Central memory CD8-positive, alpha-beta T cell (primary cell): ENCODE data around the gene FIG4.
"Not testable (repeated sequence)": the region's sequence is repeated elsewhere in the genome, so short reads cannot be mapped to it uniquely, and the experiment has no call there.

Experiments
- ATAC-seq: fragments of 150-1000 bp; cut with Tn5 transposase; replicated peaks from 2 replicates; pipeline ENCODE4 v1.10.0; 2022; ENCODE audit warnings: mild to moderate bottlenecking, moderate FRiP score, moderate number of reproducible peaks; ENCODE audit not compliant: poor library complexity, severe bottlenecking; ENCODE audit errors: extremely low read depth
- DNase-seq, 2 donors: peaks; one replicate each; pipeline ENCODE4 v3.0.0; 2021; ENCODE audit warnings: low spot score in 2 of 2
- H3K27ac Mint-ChIP-seq: one replicate; pipeline ENCODE4 v1.8.0; 2022; ENCODE audit warnings: low read depth, mild to moderate bottlenecking, moderate library complexity, mixed read lengths
- H3K27me3 Mint-ChIP-seq: one replicate; pipeline ENCODE4 v1.8.0; 2022; ENCODE audit warnings: mixed read lengths
- H3K36me3 Mint-ChIP-seq: one replicate; pipeline ENCODE4 v1.8.0; 2022; ENCODE audit warnings: mild to moderate bottlenecking, moderate library complexity, mixed read lengths; ENCODE audit not compliant: insufficient read depth
- H3K4me1 Mint-ChIP-seq: one replicate; pipeline ENCODE4 v1.8.0; 2022; ENCODE audit warnings: mixed read lengths
- H3K4me3 Mint-ChIP-seq: one replicate; pipeline ENCODE4 v1.8.0; 2022; ENCODE audit warnings: mild to moderate bottlenecking, moderate library complexity, mixed read lengths
- H3K9me3 Mint-ChIP-seq: one replicate; pipeline ENCODE4 v1.8.0; 2022; ENCODE audit warnings: mixed read lengths

Gene FIG4

DNA sequence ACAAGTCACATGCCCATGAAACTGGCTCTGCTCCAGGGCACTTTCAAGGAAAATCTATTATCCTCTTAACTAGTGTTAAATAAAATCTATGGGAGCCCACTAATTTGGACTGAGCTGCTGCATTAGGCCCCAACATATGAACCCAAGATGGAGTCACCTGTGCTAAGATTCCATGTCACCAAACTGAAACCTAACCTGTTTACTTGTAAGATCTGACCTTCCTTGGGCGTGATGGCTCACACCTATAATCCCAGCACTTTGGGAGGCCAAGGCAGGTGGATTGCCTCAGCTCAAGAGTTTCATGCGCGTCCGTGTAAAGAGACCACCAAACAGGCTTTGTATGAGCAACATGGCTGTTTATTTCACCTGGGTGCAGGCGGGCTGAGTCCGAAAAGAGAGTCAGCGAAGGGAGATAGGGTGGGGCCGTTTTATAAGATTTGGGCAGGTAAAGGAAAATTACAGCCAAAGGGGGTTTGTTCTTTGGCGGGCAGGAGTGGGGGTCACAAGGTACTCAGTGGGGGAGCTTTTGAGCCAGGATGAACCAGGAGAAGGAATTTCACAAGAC is 164.5 kb downstream of the FIG4 start:
- not testable (repeated sequence) for H3K9me3 Mint-ChIP-seq, H3K4me3 Mint-ChIP-seq, H3K27ac Mint-ChIP-seq

DNA sequence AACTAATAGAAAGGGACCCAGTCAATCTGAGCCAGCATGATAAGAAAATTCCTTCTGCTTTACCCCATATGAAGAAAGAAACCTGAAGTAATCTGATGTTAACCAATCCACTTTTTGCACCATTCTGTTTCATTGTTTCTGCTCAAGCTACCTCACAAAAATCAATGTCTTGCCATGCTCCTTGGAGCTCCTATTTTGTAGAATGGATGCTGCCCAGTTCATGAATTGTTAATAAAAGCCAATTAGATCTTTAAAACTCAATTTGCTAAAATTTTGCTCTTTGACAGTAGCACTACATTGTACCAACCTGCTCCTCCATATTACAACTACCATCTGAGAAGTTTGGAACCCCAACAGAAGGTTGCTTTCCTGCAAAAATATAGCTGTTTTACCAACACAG is 170.8 kb downstream of the FIG4 start:
- no peak overlapping the region for H3K4me3 Mint-ChIP-seq
- peaks cover 2% of the 10 kb centered on the region for H3K36me3 Mint-ChIP-seq
- H3K27ac Mint-ChIP-seq: no peak overlapping the region
- ATAC-seq (no peak), DNase-seq (no peak)
- H3K9me3 Mint-ChIP-seq: no peaks in the 10 kb centered on the region
- no peaks in the 10 kb centered on the region for H3K27me3 Mint-ChIP-seq
- no peaks in the 10 kb centered on the region for H3K4me1 Mint-ChIP-seq

More for the DNA sequence above, 164.5 kb downstream of the FIG4 start:
- not testable (repeated sequence) for H3K27me3 Mint-ChIP-seq, ATAC-seq, H3K4me1 Mint-ChIP-seq, H3K36me3 Mint-ChIP-seq, DNase-seq

DNA sequence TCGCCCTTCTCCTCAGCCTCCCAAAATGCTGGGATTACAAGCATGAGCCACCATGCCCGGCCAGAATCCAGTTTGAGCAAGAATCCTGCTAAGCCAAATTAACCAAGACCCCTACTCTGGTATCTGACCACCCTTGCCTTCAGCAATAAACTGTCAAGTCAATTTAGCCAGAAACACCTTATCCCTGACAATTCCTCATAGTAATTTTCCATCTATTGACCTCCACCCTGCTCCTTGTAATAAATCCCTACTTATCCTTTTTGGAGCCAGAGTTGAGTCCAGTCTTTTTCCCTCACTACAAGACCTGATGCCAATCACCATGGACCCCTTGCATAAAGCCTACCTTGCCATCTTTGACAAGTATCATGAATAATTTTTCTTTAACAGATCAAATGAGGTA is 173.0 kb downstream of the FIG4 start:
- no peaks in the 10 kb centered on the region for H3K27me3 Mint-ChIP-seq
- DNase-seq: no peak
- H3K4me3 Mint-ChIP-seq: no peak overlapping the region
- H3K27ac Mint-ChIP-seq: no peak overlapping the region
- H3K9me3 Mint-ChIP-seq: no peaks in the 10 kb centered on the region
- no peak for ATAC-seq
- no peaks in the 10 kb centered on the region for H3K4me1 Mint-ChIP-seq
- H3K36me3 Mint-ChIP-seq: peaks cover 2% of the 10 kb centered on the region

DNA sequence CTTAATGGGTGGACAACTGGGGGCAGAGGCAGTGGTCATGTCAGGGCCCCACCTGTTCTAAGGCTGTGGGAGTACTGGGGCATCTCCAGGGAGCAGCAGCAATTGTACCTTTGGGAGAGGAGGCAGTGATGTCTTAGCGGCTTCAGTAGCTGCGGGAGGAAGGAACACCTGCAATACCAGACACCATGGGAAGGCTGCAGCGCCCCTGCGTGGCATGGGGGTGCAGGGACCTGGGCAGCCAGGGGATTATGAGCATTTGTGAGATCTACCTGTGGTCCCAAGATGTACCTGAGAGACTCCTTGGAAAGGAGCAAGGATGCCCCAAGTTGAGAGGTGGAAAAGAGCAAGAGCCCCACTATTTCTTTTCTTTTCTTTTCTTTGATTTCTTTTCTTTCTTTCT is 174.9 kb downstream of the FIG4 start:
- H3K4me3 Mint-ChIP-seq: no peak overlapping the region
- H3K36me3 Mint-ChIP-seq: peaks cover 2% of the 10 kb centered on the region
- ATAC-seq: no peak
- H3K9me3 Mint-ChIP-seq: no peaks in the 10 kb centered on the region
- H3K4me1 Mint-ChIP-seq: no peaks in the 10 kb centered on the region
- no peak for DNase-seq
- no peak overlapping the region for H3K27ac Mint-ChIP-seq
- peaks cover 14% of the 10 kb centered on the region for H3K27me3 Mint-ChIP-seq

DNA sequence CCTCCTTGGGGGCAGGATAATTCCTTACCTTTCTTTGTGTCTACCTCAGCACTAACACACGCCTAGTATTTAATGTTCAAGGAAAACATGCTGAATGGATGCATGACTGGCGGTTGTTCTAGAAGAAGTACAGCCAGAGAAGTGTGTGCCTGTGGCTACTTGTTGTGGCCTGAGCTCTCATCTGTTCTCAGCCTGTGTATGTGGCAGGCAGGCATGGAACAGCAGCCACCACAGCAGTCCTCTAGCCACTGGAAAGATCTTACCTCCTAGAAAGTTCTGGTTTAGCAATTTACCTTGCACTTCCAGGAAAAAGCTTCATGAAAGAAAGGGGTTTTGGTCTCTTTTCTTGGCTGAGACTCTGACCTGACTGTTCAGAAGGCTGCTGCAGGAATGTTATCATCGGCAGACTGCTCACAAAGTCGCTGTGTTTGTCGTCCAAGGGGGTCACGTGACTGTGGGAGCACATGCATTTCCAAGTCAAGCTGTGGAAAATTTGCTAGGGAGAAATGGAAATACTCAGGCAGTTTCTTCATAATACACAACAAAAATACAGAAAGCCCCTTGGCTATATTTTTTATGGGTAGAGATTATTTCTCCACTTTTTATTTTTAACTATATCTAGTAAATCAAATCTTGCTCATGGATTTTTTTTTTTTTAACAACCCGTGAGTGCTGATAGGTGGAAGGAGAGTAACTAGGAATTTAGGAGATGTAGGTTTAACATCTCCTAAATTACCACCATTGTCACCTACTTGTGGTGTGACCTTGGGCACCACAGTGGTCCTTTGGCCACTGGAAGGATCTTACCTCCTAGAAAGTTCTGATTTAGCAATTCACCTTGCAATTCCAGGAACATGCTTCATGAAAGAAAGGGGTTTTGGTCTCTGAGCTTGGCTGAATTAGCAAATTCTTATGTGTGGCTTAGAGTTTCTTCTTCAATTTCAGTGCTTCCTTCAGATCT is 176.2 kb downstream of the FIG4 start:
- Mint-ChIP-seq H3K9me3 (no peaks in the 10 kb centered on the region), H3K27ac (no peak overlapping the region), H3K4me3 (no peak overlapping the region), H3K4me1 (no peaks in the 10 kb centered on the region), H3K27me3 (peaks cover 22% of the 10 kb centered on the region), H3K36me3 (no peaks in the 10 kb centered on the region)
- DNase-seq (no peak), ATAC-seq (no peak)

DNA sequence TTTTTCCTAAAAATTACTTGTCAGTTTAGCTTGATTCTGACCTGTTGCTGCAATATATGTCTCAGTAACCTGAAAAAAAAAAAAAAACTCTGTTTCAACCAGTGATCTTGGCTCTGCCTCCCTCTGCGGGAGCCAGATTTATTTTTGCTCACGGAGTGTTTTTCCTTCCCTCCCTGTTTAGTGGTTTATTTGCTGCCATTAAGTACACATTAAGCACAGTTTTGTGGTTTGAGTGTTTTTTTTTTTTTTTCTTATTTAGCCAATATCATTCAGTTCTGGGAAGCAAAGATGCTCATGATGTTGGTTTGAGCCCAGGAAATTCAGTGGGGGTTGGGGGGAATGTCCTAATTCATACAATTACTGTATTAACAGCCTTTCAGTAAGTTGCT is 176.9 kb downstream of the FIG4 start:
- Mint-ChIP-seq H3K36me3 (no peaks in the 10 kb centered on the region), H3K27ac (no peak overlapping the region), H3K4me1 (no peaks in the 10 kb centered on the region), H3K27me3 (peaks cover 25% of the 10 kb centered on the region), H3K9me3 (no peaks in the 10 kb centered on the region), H3K4me3 (no peak overlapping the region)
- DNase-seq (no peak), ATAC-seq (no peak)

DNA sequence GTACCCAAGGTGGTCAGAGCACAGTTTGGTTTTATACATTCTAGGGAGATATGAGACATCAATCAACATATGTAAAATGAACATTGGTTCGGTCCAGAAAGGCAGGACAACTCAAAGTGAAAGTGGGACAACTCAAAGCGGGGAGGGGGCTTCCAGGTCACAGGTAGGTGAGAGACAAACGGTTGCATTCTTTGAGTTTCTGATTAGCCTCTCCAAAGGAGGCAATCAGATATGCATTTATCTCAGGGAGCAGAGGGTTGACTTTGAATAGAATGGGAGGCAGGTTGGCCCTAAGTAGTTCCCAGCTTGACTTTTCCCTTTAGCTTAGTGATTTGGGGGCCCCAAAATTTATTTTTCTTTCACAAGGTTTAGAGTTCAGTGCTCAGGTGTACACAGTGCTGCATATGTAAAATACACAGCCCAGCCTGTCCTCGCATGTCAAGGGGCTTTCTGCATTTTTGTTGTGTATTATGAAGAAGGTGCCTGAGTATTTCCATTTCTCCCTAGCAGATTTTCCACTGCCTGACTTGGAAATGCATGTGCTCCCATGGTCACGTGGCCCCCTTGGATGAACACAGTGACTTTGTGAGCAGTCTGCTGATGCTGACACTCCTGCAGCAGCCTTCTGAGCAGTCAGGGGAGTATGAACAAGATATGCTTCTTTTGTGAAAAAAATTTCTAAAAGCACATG is 178.4 kb downstream of the FIG4 start:
- not testable (repeated sequence) for H3K36me3 Mint-ChIP-seq, H3K4me3 Mint-ChIP-seq, H3K4me1 Mint-ChIP-seq, ATAC-seq, H3K9me3 Mint-ChIP-seq, H3K27ac Mint-ChIP-seq, DNase-seq
- peaks cover 32% of the 10 kb centered on the region for H3K27me3 Mint-ChIP-seq

DNA sequence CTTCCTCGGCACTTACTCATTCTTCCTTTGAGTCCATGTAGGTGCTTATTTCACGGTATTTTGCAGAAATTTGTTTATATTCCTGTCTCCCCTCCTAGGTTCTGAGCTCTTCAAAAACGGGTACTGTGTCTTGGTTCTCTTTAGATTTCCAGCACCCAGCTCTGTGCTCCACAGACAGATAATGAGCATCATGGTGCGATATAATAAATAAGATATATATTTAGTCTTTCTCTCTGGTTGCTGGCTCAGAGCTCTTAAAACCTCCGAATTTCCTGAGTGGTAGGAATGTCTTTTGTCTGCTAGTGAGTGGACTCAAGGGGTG is 179.0 kb downstream of the FIG4 start:
- no peak overlapping the region for H3K27ac Mint-ChIP-seq

DNA sequence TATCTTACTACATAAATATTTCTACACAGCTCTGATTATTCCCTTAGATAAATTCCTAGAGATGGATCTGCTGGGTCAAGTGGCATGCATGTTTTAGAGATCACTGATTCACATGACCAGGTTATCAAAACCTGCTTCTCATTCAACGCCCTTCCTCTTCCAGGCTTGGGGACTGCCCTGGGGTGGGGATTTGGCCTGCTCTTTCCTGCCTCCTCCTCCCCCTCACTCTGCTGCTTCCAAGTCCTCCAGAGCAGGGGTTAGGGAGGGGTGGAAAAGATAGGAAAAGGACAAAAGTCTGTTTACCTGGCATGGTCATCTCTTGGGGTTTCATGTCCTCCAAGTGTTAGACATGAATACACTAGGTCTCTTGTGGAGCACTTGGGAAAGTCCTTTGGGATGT is 181.5 kb downstream of the FIG4 start:
- Mint-ChIP-seq H3K27me3 (peaks cover 57% of the 10 kb centered on the region), H3K9me3 (no peaks in the 10 kb centered on the region), H3K36me3 (no peaks in the 10 kb centered on the region), H3K27ac (no peak overlapping the region), H3K4me1 (no peaks in the 10 kb centered on the region), H3K4me3 (no peak overlapping the region)
- ATAC-seq (no peak), DNase-seq (no peak)

More for the DNA sequence above, 179.0 kb downstream of the FIG4 start:
- no peaks in the 10 kb centered on the region for H3K4me1 Mint-ChIP-seq
- H3K9me3 Mint-ChIP-seq: no peaks in the 10 kb centered on the region
- DNase-seq (no peak), ATAC-seq (no peak)
- no peaks in the 10 kb centered on the region for H3K36me3 Mint-ChIP-seq
- H3K4me3 Mint-ChIP-seq: no peak overlapping the region
- H3K27me3 Mint-ChIP-seq: peaks cover 33% of the 10 kb centered on the region

DNA sequence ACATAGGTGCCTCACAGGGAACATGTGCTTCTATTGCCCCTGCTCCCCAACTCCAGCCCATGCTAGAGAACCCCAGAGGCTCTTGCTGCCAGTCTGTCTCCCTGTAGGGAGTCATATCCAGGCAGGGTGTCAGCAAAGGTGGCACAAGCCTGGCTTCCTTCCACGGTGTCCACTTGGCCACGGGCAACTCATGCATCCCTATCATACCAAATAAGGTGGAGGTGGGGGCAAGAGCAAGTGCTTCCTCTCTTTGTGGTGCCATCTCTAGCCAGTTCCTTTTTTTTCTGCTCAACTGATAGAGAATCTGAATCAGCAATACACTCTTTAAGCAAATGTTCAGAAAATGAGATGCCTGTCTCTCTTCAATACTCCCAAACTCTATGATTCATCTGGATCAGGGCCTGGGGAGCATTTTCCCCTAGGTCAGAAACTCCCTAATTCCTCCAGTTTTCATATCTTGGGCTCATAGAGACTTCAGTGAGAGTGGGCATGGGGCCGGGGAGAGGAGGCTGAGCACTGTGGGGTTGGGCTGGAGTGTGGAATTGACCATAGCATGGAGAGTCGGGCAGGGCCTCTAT is 182.0 kb downstream of the FIG4 start:
- DNase-seq (no peak), ATAC-seq (no peak)
- Mint-ChIP-seq H3K36me3 (no peaks in the 10 kb centered on the region), H3K27me3 (peaks cover 62% of the 10 kb centered on the region), H3K4me3 (no peak overlapping the region), H3K27ac (no peak overlapping the region), H3K4me1 (no peaks in the 10 kb centered on the region), H3K9me3 (no peaks in the 10 kb centered on the region)

DNA sequence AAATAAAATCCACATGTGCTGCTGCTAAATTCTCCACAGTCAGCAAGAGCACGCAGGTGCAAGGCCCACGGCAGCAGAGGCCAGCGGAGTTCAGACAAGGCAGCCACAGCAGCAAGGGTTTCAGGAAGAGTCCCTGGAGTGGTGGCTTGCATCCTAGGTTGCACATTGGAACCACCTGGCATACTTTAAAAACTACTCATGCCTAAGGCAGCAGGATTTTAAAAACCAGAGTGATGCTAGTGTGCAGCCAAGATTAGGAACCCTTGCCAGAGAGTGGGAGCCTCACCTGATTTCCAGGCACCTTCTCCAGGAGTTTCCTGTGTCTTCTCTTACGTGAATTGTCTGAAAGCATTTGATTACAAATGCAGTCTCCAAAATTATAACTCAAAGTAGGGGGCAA is 183.0 kb downstream of the FIG4 start:
- Mint-ChIP-seq H3K9me3 (no peaks in the 10 kb centered on the region), H3K27ac (no peak overlapping the region), H3K36me3 (no peaks in the 10 kb centered on the region), H3K4me1 (no peaks in the 10 kb centered on the region), H3K27me3 (peaks cover 71% of the 10 kb centered on the region), H3K4me3 (no peak overlapping the region)
- ATAC-seq (no peak), DNase-seq (no peak)

DNA sequence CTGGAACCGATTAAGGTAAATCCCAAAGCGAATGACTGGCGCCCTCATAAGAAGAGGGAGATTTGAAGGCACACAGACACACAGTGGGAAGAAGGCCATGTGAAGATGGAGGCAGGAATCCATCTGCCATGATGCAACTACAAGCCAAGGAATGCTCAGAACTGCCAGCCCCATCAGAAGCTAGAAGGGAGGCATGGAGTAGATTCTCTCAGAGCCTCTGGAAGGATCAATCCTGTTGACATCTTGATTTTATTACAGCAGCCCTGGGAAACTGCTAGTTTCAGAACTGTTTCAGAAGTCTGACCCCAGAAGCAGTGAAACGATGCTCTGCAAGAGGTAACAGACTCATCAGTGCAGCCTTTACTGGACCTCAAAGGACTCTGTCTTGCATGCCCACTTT is 183.5 kb downstream of the FIG4 start:
- Mint-ChIP-seq H3K4me3 (no peak overlapping the region), H3K36me3 (no peaks in the 10 kb centered on the region), H3K27ac (no peak overlapping the region), H3K4me1 (no peaks in the 10 kb centered on the region), H3K27me3 (peaks cover 76% of the 10 kb centered on the region), H3K9me3 (no peaks in the 10 kb centered on the region)
- no peak for ATAC-seq
- DNase-seq: no peak
